Activated CD4-positive, alpha-beta T cell treated with anti-CD3 and anti-CD28 coated beads for 48 hours (primary cell): ENCODE data around the gene SLC11A1.

ENCODE experiments used
- DNase-seq: peaks from one replicate; pipeline ENCODE4 v3.0.0-alpha.2; 2020

Gene SLC11A1

DNA sequence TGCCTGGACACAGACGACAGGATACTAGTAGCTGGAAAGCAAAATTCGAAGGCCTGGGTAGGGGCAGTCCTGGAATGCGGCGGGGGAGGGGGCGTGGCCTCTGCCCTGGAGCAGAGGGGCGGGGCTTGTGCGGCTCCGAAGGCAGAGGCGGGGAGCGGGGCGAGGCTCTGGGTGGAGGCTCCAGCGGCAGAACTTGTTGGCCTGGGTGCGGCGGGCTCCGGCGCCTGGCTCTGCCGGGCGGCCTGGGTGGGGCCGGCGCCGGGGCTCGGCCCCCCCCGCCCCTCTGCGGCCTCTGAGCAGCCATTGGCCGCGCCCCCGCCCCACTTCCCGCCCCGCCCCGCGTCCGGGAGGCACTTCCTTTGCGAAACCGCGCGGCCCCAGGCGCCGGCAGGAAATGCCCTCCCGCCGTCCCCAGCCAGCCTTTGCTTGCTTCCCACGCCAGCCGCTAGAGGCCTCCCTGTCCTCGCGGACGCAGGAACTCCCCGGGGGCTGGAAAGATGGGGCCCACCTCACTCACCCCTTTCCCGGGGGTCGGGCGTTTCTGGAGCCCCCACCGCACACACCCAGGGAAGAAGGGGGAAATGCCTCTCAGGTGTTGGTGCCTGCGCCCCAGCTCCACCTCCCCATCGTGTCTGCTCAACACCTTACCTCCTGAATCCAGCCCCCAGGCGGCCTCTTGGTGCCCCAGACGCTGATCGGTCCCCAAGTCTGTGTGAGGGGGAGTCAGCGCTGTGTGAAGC is 24.3 kb downstream of the SLC11A1 start:
- peak; percentile 96 for DNase-seq

DNA sequence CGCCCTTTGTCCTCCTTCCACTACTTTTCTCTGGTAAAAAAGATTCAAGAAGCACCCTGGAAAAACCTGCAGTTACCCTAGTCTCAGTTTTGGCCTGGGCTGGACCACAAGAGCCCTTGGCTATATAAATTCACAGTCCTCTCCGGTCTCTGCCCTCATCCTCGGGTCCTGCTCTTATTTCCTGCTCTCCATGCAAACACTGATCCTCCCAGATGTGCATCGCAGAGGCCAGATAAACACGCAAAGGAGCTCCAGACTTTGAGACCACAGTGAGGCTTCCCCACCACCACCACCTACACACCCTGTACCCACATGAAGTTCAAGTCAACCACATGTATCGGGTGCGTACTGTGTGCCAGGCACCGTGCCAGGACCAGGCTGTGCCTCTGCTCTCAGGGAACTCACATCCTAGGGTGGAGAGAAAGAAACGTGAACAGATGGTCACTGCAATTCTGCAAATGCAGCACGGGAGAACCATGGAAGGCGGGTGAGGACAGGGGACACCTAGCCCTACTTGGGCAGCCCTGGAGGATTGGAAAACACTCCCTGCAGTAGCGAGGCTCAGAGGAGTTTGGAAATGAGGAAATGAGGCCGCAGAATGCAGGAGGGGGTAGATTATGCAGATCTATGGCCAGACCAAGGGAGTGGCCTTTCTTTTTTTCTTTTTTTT is 25.0 kb downstream of the SLC11A1 start:
- peak; percentile 73 for DNase-seq

DNA sequence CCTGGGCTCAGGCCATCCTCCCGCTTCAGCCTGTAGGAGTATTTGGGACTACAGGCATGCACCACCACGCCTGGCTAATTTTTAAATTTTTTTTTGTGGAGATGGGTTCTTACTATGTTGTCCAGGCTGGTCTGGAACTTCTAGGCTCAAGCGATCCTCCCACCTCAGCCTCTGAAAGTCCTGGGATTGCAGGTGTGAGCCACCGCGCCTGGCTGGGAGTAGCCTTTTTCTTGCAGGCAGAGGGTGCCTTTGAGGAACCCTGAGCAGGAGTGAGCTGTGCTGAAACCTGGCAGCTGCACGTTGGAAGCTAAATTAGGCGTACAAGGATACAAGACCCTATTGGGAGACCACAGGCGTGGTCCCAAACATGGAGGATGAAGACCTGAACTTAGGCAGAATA is 25.6 kb downstream of the SLC11A1 start:
- DNase-seq = no peak

DNA sequence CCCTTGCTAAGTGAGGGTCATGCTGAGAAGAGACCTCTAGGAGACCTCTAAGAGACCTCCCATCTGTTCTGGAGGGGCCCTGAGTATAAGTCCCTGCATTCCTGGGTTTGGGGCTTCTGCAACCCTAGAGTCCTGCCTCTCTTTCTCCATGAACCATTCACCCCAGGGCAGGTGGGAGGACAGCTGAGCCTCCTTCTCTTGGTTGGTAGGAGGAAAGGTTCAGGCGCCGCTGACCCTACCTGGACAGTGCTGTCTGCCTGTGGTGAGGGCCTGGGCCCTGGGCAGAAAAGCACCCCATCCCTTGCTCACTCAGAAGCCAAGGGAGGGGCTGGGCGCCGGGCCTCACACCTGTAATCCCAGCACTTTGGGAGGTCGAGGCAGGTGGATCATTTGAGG is 36.2 kb downstream of the SLC11A1 start:
- no peak for DNase-seq

DNA sequence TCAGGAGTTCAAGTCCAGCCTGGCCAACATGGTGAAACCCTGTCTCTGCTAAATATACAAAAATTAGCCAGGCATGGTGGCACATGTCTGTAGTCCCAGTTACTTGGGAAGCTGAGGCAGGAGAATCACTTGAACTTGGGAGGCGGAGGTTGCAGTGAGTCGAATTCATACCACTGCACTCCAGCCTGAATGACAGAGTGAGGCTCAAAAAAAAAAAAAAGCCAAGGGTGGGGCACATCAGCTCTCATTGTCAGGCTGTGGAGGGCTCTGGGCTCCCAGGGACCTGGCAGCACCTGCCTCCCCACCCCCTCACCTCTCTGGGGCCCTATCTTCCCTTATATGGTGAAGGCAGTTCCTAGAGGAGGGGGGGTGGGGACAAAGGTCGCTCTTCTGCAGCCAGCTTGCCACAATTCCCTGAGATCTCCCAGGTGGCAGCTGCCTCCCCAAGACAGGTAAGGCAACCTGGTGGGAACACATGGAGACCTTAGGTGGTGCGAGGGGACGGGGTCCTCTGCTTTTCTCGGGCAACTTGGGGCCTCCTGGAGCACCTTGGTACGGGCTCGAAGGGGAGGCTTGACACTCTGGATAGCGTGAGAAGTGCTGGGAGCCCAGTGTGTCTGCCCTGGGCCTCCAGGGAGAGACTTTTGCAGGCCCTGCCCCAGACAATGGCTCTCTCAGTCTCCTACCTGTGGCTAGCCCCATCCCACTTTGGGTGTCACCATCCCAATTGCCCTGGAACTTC is 36.8 kb downstream of the SLC11A1 start, which contains the start of gene VIL1:
Gene VIL1, plus strand, starts transcription at position 407 of the 742 bp plus-strand sequence. CDS start 4,656 bp downstream, outside the sequence.
- no peak for DNase-seq

DNA sequence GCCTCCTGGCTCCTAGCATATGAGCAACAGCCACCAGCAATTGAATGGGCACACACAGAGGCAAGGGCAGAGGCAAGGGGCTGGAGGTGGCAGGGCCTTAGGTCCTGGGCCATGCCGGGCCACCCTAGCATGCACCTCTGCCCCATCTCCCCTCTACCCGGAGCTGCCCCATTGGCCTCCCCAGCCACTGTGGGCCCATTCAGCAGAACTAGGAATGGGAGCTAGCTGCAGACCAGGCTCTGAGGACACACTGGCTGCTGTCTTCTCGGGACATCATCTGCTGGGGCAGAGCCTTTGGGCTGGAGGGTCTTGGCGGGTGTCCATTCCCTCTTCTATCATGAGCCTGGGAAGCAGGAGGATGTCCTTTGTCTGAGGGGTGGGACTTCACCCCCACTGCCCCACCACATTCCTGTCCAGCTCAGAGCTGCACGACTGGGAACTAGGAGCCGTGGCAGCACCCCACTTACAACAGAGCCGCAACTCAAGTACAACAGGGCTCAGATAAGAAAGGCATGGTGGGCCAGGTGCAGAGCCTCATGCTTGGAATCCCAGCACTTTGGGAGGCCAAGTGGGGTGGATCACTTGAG is 37.6 kb downstream of the SLC11A1 start:
- DNase-seq = no peak

DNA sequence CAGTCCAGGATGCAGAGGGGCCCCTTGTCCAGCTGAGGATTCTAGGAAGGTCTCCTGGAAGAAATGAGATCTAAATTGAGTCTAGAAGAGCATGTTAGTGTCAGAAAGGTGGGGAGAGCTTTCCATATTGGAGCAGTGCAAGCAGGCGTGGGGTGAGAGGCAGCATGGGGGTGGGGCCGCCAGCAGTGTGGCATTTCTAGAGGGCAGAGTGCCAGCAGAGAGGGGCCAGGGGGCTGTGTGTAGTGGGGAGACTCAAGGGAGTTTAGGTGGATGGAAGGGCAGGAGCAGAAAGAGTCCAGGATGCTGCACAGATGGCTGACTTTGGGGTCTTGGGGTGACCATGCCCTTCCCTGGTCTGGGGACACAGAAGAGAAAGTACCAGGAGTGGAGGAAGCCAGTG is 39.0 kb downstream of the SLC11A1 start:
- DNase-seq = no peak

DNA sequence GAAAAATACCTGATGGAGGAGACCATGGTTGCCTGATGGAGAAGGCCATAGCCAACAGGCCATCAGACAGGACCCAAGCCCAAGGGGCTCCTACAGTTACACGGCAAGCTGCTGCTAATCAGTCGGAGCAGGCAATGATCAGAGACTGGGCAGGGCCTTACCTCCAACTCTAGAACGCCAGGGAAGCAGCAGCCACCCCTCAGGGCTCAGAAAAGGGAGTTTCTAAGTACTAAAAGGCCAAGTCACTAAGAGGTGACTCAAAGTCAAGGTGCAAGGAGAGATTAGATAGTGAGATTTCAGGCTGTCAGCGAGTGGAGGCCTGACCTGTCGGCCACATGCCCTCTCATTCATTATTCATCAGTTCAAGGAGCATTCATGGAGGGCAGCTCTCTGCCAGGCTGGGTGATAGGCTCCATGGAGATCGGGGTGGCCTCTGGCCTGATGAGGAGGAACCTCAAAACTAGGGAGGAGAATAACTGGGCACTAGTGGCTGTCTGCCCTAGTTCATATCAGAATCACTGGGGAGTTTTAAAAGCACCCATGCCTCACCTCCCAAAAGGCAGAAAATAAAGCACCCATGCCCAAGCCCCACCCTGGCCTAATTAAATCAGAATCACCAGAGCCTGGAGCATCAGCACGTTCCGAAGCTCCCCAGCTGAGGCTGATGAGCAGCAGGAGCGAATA is 40.5 kb downstream of the SLC11A1 start:
- no peak for DNase-seq

DNA sequence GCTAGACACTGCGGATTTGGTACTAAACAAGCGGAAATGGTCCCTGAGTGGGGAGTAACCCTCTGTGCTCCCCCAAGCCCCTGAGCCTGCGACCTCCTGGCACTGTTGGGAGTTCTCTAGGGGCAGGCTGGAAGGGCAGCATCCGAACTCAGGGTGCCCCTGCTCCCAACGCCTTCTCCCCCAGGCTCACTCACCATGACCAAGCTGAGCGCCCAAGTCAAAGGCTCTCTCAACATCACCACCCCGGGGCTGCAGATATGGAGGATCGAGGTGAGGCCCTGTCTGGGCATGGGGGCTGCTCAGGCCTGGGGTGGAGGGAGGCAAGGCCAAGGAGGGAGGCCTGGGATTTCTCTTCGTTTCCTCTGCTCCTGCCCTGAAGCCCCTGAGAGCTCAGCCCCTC is 41.5 kb downstream of the SLC11A1 start:
- DNase-seq = no peak

DNA sequence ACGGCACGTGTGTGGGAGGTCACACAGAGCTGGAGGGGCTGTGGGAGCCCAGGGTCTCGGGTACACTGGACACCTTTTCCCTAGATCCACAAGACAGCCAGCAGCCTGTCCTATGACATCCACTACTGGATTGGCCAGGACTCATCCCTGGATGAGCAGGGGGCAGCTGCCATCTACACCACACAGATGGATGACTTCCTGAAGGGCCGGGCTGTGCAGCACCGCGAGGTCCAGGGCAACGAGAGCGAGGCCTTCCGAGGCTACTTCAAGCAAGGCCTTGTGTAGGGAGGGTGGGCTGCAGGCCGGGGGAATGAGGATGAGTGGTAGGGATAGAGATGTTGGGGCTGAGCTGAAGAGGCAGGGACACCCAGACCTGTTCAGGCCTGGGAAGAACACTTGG is 43.5 kb downstream of the SLC11A1 start:
- DNase-seq = no peak

DNA sequence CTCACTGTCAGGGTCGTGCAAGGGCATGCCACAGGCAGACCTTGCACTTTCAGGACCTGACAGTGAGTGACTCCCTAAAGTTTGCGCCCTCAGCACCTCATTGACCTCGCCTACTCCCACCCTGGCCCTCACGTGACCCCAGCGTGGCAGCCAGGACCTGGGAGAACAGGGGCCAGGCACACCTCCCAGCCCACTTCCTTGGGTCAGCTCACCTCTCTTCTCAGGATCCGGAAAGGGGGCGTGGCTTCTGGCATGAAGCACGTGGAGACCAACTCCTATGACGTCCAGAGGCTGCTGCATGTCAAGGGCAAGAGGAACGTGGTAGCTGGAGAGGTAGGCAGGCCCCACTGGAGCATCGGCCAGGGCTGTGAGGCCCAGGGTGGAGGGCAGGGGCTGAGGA is 45.7 kb downstream of the SLC11A1 start:
- no peak for DNase-seq

DNA sequence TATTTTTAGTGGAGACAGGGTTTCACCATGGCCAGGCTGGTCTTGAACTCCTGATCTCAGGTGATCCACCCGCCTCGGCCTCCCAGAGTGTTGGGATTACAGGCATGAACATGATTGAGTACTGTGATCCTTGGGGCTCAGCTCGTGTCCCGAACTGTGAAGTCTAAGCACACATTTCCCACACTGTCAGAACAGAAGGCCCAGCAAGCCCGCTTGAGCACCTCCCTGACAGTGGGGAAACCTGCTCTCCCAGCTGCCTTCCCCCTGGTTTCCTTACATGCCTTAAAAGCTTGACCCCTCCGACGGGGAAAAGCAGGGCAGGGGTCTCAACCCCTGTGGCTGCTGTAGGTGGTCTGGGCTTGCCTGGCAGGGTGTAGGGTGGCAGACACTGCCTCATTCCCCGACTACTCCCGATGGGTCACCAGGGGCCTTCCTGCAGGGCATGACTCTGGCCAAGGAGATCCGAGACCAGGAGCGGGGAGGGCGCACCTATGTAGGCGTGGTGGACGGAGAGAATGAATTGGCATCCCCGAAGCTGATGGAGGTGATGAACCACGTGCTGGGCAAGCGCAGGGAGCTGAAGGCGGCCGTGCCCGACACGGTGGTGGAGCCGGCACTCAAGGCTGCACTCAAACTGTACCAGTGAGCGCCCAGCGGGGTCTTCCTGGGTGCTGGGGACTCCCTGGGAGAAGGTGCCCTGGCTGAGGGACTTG is 46.9 kb downstream of the SLC11A1 start:
- no peak for DNase-seq

DNA sequence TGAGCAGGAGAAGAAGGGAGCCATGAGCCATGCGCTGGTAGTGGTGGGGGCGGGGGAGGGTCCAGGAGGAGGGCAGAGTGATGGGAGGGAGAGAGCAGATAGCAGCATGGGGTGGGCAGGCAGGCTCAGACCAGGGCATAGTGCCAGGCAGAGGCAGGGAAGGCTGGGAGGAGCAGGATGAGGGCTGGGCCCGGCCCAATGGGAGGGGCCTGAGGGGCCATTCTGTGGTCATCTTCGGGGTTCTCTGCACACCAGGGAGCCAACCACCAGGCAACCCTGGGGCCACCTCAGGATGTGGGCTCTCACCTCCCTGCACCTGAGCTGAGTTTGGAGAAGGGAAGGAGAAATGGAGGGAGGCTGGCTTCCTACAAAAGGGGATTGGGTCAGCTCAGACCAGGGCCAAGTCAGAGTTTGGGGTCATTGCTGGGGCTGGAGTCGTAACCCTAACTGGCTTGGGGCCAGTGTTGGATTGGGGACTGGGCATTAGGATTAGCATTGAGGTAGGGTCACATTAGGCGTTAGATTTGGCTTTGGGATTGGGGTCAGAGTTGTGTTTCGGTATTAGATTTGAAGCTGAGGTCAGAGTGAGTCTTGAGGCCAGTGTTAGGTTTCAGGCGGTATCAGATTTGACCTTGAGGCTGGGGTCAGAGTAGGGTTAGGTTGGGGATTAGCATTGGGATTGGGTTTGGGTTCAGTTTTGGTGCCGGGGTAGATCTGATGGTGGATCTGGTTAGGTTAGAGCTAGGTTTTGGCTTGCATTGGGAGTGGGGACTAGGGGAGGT is 48.0 kb downstream of the SLC11A1 start:
- no peak for DNase-seq

DNA sequence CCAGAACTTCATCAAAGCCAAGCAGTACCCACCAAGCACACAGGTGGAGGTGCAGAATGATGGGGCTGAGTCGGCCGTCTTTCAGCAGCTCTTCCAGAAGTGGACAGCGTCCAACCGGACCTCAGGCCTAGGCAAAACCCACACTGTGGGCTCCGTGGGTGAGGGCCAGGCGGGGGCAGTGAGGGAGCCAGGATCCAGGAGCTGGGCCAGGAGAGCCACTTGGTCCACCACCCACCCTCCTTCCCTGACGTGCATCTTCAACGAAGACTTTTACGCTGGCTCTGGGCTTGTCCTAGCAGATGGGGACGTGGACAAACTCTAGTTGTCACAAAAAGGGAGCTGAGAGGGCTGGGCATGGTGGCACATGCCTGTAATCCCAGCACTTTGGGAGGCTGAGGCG is 48.6 kb downstream of the SLC11A1 start:
- DNase-seq = no peak

DNA sequence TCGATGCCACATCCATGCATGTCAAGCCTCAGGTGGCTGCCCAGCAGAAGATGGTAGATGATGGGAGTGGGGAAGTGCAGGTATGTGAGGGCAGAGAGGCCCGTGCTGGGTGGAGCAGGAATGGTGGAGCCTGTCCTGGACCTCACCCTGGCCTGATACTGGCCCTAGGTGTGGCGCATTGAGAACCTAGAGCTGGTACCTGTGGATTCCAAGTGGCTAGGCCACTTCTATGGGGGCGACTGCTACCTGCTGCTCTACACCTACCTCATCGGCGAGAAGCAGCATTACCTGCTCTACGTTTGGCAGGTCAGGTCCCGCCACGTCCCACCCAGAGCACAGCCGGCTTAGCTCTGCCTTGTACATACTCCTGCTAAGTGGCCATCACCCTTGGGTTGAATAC is 49.8 kb downstream of the SLC11A1 start:
- DNase-seq = no peak

DNA sequence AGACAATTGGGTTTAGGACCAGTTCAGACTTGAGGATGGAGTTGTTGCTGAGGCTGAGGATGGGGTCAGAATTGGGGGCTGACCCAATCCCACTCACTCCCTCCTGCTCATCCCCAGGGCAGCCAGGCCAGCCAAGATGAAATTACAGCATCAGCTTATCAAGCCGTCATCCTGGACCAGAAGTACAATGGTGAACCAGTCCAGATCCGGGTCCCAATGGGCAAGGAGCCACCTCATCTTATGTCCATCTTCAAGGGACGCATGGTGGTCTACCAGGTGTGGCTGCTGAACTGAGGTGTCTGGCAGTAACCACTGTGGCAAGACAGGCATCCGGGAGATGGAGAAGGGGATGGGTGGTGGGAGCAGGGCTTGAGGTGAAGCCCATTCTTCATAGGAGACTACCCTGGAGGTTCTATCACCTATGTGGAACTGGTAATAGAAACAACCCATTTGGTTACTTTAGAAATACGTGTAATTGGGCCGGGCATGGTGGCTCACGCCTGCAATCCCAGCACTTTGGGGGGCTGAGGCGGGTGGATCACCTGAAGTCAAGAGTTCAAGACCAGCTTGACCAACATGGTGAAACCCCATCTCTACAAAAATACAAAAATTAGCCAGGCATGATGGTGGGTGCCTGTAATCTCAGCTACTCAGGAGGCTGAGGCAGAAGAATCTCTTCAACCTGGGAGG is 50.7 kb downstream of the SLC11A1 start:
- DNase-seq = no peak

DNA sequence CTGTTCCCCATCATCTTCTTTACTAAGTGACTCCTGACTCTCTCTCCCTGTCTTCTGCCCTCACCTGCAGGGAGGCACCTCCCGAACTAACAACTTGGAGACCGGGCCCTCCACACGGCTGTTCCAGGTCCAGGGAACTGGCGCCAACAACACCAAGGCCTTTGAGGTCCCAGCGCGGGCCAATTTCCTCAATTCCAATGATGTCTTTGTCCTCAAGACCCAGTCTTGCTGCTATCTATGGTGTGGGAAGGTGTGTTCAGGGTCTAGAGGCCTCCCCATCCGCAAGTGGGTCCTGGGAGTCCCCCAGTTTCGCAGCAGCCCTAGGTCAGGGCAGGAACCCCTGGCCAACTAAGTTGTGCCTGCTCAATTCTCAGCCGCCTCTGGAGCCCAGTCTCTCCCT is 52.4 kb downstream of the SLC11A1 start:
- no peak for DNase-seq

DNA sequence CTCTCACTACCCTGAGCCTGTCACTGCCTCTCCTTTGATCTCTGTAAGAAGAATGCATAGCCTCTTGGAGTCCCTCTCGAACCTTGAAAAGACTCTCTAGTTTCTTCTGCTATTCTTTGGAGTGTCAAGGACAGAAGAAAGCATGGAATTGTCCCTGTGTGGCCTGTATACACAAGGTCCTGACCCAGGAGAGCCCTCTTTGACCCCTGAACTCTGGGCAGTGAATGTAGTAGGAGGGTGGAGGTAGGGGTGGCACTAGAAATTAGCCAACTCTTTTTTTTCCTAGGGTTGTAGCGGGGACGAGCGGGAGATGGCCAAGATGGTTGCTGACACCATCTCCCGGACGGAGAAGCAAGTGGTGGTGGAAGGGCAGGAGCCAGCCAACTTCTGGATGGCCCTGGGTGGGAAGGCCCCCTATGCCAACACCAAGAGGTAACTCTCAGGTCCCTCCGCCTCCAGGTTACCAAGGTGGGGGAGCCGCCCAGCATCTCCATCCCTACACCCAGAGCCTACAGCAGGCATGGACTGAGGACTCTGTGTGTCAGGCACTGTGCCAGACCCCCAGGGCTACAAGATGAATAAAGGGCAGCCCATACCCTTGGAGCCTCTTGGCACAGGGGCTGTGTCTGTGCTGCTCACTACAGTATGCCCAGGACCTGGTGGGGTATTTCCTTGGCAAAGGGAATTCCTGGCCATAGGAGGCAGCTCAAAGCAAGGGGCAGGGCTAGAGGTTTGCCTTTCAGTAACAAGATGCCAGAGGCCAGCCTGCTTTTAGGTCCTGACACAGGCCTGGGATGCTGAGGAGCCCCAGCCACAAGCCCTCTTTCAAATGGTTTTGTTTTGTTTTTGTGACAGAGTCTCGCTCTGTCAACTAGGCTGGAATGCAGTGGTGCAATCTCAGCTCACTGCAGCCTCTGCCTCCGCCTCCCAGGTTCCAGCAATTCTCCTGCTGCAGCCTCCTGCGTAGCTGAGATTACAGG is 53.2 kb downstream of the SLC11A1 start:
- DNase-seq = no peak

DNA sequence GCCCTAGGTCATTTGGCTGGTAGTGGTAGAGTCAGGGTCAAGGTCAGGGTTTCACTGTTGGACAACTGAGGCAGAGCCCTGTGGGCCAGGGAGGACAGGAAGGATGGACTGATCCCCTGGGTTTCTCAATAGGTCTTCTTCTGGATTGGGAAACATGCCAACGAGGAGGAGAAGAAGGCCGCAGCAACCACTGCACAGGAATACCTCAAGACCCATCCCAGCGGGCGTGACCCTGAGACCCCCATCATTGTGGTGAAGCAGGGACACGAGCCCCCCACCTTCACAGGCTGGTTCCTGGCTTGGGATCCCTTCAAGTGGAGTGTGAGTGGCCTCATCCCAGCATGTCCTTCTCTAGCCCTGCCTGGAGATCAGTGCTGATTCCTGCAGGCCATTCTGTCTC is 54.9 kb downstream of the SLC11A1 start:
- no peak for DNase-seq

DNA sequence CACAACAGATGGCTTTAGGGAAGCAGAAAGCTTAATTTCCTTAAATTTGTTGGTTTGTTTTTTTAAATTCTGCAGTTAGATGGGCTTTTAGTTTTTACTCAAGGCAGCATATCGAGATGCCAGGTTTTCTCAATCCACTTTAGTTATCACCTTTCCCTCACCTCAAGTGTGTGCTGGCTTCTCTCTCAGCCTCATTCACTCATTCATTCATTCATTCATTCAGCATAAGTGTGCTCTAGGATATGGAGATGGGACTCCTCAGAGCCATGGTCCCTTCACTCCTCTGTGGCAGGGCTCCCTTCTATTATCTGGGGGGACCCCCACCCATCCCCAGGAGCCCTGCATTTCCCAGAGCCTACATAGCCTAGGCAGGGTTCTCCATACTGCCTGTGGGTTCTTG is 55.9 kb downstream of the SLC11A1 start:
- no peak for DNase-seq
